Prostate gland (tissue), 2 donors: ENCODE measurements around the gene SERPINA6.

Experiments
- CTCF ChIP-seq, 4 experiments: fragments of 200-600 bp in 2 of 4; fragments of 450-650 bp in 2 of 4; sonication (generic) in 2 of 4; IDR thresholded peaks; 1 replicate in 3 of 4; 2 replicates in 1 of 4; pipeline ENCODE4 v1.5.1; 2016 to 2019; ENCODE audit warnings: antibody characterized with exemption in 4 of 4, mild to moderate bottlenecking in 2 of 4, moderate library complexity in 2 of 4
- POLR2A ChIP-seq: fragments of 450-650 bp; IDR thresholded peaks from one replicate; pipeline ENCODE4 v1.6.1; 2016; ENCODE audit warnings: antibody characterized with exemption, mild to moderate bottlenecking
- POLR2AphosphoS5 ChIP-seq: sonication (generic); formaldehyde crosslinking; IDR thresholded peaks from one replicate; pipeline ENCODE4 v1.6.1; 2017; ENCODE audit warnings: antibody characterized with exemption

GRCh38 chr14:94314890-94315289 lies 8.2 kb downstream of the SERPINA6 start:
- TF ChIP-seq POLR2AphosphoS5 (no peak), CTCF (IDR thresholded peaks at IDR 0.05) (no peak), POLR2A (no peak)
